GM19328 (cell line): ENCODE measurements around the gene MR1.

Source experiments
- ATAC-seq: cut with Tn5 transposase; IDR thresholded peaks from one replicate; pipeline ENCODE4 v1.9.1; 2021; ENCODE audit warnings: mild to moderate bottlenecking, moderate library complexity; ENCODE audit not compliant: unreplicated experiment

Gene MR1

GRCh38 chr1:181033799-181034451 is at the start of gene MR1:
MR1 (plus strand) TSS chr1:181033983; CDS start chr1:181034008, 25 bp downstream.
- peak; percentile 96 for ATAC-seq

- ATAC-seq, result no peak
These were observed 45.5 kb upstream of the MR1 start for GRCh38 chr1:180988253-180988752.

- no peak for ATAC-seq
These were observed 39.5 kb upstream of the MR1 start for GRCh38 chr1:180994262-180994661.

GRCh38 chr1:180997843-180998504 is 35.8 kb upstream of the MR1 start:
- ATAC-seq, result no peak

GRCh38 chr1:181001091-181001780 is 32.5 kb upstream of the MR1 start:
- no peak for ATAC-seq

GRCh38 chr1:181002582-181003172 is 31.1 kb upstream of the MR1 start:
- ATAC-seq, result no peak

GRCh38 chr1:181010789-181011188 is 23.0 kb upstream of the MR1 start:
- ATAC-seq, result no peak

- ATAC-seq, result no peak
These were observed 22.2 kb upstream of the MR1 start for GRCh38 chr1:181011301-181012202.

GRCh38 chr1:181012203-181012745 is 21.5 kb upstream of the MR1 start:
- no peak for ATAC-seq

GRCh38 chr1:181013144-181013543 is 20.6 kb upstream of the MR1 start:
- no peak for ATAC-seq

GRCh38 chr1:181014477-181015250 is 19.1 kb upstream of the MR1 start:
- ATAC-seq, result no peak

- no peak for ATAC-seq
These were observed 18.6 kb upstream of the MR1 start for GRCh38 chr1:181015251-181015615.

- ATAC-seq, result no peak
These were observed 17.2 kb upstream of the MR1 start for GRCh38 chr1:181016563-181016962.

GRCh38 chr1:181018901-181019681 is 14.7 kb upstream of the MR1 start:
- ATAC-seq, result no peak

- ATAC-seq, result no peak
These were observed 12.6 kb upstream of the MR1 start for GRCh38 chr1:181021159-181021558.

GRCh38 chr1:181021811-181022434 is 11.9 kb upstream of the MR1 start:
- no peak for ATAC-seq

- ATAC-seq, result no peak
These were observed 10.3 kb upstream of the MR1 start for GRCh38 chr1:181023265-181024057.
